ENCODE data around the gene MRPL52.
"Not testable (repeated sequence)": the region's sequence is repeated elsewhere in the genome, so short reads cannot be mapped to it uniquely, and the experiment has no call there.

Gene MRPL52

GRCh38 chr14:22839159-22839779 lies 9.6 kb downstream of the MRPL52 start:
- DNase-seq, result no peak

- DNase-seq, result no peak
Observed at GRCh38 chr14:22841311-22841710, 11.6 kb downstream of the MRPL52 start.

- DNase-seq, result no peak
Observed at GRCh38 chr14:22841769-22842168, 12.1 kb downstream of the MRPL52 start.

GRCh38 chr14:22842211-22843122 lies 12.8 kb downstream of the MRPL52 start:
- DNase-seq, result no peak

GRCh38 chr14:22843123-22843925 lies 13.6 kb downstream of the MRPL52 start:
- no peak for DNase-seq

GRCh38 chr14:22844221-22845102 lies 14.8 kb downstream of the MRPL52 start:
- DNase-seq, result no peak

- no peak for DNase-seq
Observed at GRCh38 chr14:22845103-22845394, 15.4 kb downstream of the MRPL52 start.

- no peak for DNase-seq
Observed at GRCh38 chr14:22845821-22846625, 16.3 kb downstream of the MRPL52 start.

- no peak for DNase-seq
Observed at GRCh38 chr14:22846811-22847307, 17.2 kb downstream of the MRPL52 start.

- no peak for DNase-seq
Observed at GRCh38 chr14:22847661-22848341, 18.1 kb downstream of the MRPL52 start.

GRCh38 chr14:22848351-22849164 lies 18.9 kb downstream of the MRPL52 start:
- no peak for DNase-seq

- DNase-seq, result no peak
Observed at GRCh38 chr14:22849212-22849819, 19.6 kb downstream of the MRPL52 start.

GRCh38 chr14:22850944-22851764 lies 21.5 kb downstream of the MRPL52 start:
- DNase-seq, result no peak

GRCh38 chr14:22852178-22852577 lies 22.5 kb downstream of the MRPL52 start:
- DNase-seq, result not testable (repeated sequence)

- no peak for DNase-seq
Observed at GRCh38 chr14:22852599-22852939, 22.9 kb downstream of the MRPL52 start.

GRCh38 chr14:22852940-22853767 lies 23.5 kb downstream of the MRPL52 start:
- peak; percentile 98 for DNase-seq

GRCh38 chr14:22854296-22854695 lies 24.6 kb downstream of the MRPL52 start:
- not testable (repeated sequence) for DNase-seq
